ENCODE measurements around the gene B3GNT7.
"Not testable (repeated sequence)": the region's sequence is repeated elsewhere in the genome, so short reads cannot be mapped to it uniquely, and the experiment has no call there.

The B3GNT7 gene

DNA sequence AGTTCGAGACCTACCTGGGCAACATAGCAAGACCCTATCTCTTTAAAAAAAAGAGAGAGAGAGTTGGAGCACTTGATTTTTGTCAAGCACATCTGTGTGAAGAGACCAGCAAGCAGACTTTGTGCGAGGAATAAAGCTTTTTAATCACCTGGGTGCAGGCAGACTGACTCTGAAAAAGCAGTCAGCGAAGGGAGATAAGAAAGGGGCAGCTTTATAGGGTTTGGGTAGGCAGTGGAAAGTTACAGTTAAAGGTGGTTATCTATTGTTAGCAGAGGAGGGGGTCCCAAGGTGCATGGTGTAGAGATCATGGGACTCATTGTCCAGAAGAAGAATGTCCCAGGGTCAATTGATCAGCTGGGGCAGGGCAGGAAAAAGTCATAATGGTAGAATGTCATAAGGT lies 34.4 kb downstream of the B3GNT7 start:
- no peak overlapping the region for H3K4me3 ChIP-seq (ENCODE audit: control insufficient read depth, low read depth, low read length)
- TF ChIP-seq, protein P1, sequence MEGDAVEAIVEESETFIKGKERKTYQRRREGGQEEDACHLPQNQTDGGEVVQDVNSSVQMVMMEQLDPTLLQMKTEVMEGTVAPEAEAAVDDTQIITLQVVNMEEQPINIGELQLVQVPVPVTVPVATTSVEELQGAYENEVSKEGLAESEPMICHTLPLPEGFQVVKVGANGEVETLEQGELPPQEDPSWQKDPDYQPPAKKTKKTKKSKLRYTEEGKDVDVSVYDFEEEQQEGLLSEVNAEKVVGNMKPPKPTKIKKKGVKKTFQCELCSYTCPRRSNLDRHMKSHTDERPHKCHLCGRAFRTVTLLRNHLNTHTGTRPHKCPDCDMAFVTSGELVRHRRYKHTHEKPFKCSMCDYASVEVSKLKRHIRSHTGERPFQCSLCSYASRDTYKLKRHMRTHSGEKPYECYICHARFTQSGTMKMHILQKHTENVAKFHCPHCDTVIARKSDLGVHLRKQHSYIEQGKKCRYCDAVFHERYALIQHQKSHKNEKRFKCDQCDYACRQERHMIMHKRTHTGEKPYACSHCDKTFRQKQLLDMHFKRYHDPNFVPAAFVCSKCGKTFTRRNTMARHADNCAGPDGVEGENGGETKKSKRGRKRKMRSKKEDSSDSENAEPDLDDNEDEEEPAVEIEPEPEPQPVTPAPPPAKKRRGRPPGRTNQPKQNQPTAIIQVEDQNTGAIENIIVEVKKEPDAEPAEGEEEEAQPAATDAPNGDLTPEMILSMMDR (conservative IDR thresholded peaks at IDR 0.05; ENCODE audit: control insufficient read depth, insufficient read depth, low read depth, low read length) = no peak
- DNase-seq (ENCODE audit: low read depth) = no peak

DNA sequence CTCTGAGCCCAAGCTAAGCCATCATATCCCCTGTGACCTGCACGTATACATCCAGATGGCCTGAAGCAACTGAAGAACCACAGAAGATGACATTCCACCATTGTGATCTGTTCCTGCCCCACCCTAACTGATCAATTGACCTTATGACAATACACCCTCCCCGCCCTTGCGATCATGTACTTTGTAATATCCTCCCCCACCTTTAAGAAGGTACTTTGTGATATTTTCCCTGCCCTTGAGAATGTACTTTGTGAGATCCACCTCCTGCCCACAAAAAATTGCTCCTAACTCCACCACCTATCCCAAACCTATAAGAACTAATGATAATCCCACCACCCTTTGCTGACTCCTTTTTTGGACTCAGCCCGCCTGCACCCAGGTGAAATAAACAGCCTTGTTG lies 34.9 kb downstream of the B3GNT7 start:
- not testable (repeated sequence) for H3K4me3 ChIP-seq (ENCODE audit: control insufficient read depth, low read depth, low read length); DNase-seq (ENCODE audit: low read depth)

DNA sequence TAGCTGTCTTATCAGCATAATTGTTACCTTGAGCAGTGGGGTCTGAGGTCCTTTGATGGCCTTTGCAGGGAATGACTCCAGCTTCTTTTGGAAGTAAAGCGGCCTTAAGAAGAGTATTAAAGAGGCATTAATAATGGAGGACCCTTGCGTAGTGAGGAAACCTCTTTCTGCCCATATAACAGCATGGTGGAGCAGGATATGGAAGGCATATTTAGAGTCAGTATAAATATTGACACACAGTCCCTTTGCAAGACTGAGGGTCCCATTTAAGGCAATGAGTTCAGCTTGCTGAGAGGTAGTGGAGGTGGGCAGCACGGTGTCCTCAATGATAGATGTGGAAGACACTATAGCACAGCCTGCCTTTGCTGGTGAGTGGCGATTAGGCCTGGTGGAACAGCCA lies 36.1 kb downstream of the B3GNT7 start:
- no peak for DNase-seq (ENCODE audit: low read depth)
- no peak overlapping the region for H3K4me3 ChIP-seq (ENCODE audit: control insufficient read depth, low read depth, low read length)
- TF ChIP-seq, protein P1 (conservative IDR thresholded peaks at IDR 0.05; ENCODE audit: control insufficient read depth, insufficient read depth, low read depth, low read length) = no peak

DNA sequence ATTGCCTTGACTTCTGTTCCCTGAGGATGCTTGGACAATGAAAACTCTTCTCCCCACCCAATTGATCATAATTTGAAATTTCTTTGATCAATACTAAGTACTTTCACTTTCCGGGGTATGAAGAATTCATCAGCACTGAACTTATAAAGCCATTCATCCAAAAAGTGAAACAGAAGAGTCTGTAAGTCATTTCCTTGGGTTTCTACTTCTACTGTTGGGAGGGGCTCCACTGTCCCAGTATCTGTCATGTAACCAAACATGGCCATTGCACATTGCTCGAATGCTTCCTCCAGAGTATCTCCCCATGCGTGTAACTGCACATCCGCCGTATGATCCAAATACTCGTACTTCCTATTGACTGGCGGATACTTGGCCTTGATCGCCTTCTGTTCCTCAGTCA lies 38.5 kb downstream of the B3GNT7 start:
- H3K4me3 ChIP-seq (ENCODE audit: control insufficient read depth, low read depth, low read length) = no peak overlapping the region
- DNase-seq (ENCODE audit: low read depth) = no peak
- TF ChIP-seq, protein P1 (conservative IDR thresholded peaks at IDR 0.05; ENCODE audit: control insufficient read depth, insufficient read depth, low read depth, low read length) = no peak

DNA sequence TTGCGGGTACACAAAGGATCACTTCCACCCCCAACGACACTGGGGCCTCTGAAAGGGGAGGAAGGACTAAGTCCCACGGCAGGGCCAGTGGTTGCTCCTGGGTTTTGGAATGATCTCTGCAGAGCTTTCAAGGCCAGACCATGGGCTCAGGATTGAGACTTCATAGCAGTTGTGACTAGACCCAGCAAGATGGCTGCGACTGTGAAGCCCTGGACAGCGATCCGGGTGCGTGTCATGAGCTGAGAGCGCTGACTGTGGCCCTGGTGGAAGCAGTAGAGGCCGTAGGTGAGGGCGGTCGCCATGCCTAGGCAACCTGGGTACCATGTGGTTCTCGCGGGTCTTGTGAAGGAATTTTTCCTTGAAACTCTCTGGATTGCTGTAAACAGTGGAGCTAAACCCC lies 41.4 kb downstream of the B3GNT7 start:
- H3K4me3 ChIP-seq (ENCODE audit: control insufficient read depth, low read depth, low read length) = no peak overlapping the region
- TF ChIP-seq, protein P1 (conservative IDR thresholded peaks at IDR 0.05; ENCODE audit: control insufficient read depth, insufficient read depth, low read depth, low read length) = no peak
- DNase-seq (ENCODE audit: low read depth) = no peak

DNA sequence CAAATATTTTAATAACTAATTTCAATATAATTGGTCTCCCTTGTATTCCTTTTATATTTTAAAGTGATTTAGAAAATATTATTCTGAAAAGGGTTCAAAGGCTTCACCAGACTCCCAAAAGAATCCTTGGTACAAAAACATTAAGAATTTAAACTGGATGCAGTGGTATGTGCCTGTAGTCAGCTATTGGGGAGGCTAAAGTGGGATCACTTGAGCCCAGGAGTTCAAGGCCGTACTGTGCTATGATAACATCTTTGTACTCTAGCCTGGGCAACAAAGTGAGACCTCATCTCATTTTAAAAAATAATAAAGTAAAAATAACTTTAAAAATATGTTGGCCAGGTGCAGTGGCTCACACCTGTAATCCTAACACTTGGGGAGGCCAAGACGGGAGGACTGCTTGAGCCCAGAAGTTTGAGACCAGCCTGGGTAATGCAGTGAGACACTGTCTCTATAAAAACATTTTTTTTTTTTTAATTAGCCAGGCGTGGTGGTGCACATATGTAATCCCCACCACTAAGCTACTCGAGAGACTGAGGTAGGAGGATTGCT lies 54.1 kb downstream of the B3GNT7 start:
- TF ChIP-seq, protein P1 (conservative IDR thresholded peaks at IDR 0.05; ENCODE audit: control insufficient read depth, insufficient read depth, low read depth, low read length) = no peak
- DNase-seq (ENCODE audit: low read depth) = no peak
- no peak overlapping the region for H3K4me3 ChIP-seq (ENCODE audit: control insufficient read depth, low read depth, low read length)

DNA sequence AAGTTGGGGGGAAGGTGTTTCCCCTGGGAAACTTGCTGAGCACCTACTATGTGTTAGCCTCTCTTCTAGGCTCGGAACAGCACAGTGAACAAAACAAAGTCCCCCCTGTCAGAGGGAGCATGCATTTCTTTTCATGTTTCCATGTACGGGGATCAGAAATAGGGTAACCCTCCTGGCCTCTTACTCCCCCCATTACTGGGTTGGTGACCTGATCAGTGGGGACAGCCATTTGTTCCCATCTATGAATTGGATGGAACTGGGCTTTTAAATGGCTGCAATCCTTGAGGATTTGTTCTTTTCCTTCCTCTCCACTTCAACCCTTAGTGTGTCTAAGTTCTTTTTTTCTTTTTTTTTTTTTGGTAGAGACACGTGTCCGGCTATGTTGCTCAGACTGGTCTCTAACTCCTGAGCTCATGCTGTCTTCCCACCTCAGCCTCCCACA lies 55.1 kb downstream of the B3GNT7 start:
- TF ChIP-seq, protein P1 (conservative IDR thresholded peaks at IDR 0.05; ENCODE audit: control insufficient read depth, insufficient read depth, low read depth, low read length) = no peak
- DNase-seq (ENCODE audit: low read depth) = no peak
- H3K4me3 ChIP-seq (ENCODE audit: control insufficient read depth, low read depth, low read length) = no peak overlapping the region

Data from fibroblast of mammary gland (primary cell).